Measurements from ENCODE around the gene ADIPOR2. TPM values are rescaled to one million over a fixed set of nuclear protein-coding genes. Genes with fewer than 3 reads are reported as not detected.
"Not testable (repeated sequence)": the region's sequence is repeated elsewhere in the genome, so short reads cannot be mapped to it uniquely, and the experiment has no call there.

ADIPOR2 gene
- total RNA-seq, 1 experiment from 2014 or later: 23.0 TPM

GRCh38 chr12:1808036-1808797 lies 117.3 kb downstream of the ADIPOR2 start:
- Histone ChIP-seq H3K27me3 (ENCODE audit: control insufficient read depth, insufficient read depth, low read length) (no peaks in the 10 kb centered on the region), H3K36me3 (replicated peaks; ENCODE audit: control insufficient read depth, insufficient read depth, low read length) (no peaks in the 10 kb centered on the region), H3K4me3 (ENCODE audit: insufficient read depth, low read depth, low read length) (no peak overlapping the region)
- DNase-seq: peak; percentile 53

DNA sequence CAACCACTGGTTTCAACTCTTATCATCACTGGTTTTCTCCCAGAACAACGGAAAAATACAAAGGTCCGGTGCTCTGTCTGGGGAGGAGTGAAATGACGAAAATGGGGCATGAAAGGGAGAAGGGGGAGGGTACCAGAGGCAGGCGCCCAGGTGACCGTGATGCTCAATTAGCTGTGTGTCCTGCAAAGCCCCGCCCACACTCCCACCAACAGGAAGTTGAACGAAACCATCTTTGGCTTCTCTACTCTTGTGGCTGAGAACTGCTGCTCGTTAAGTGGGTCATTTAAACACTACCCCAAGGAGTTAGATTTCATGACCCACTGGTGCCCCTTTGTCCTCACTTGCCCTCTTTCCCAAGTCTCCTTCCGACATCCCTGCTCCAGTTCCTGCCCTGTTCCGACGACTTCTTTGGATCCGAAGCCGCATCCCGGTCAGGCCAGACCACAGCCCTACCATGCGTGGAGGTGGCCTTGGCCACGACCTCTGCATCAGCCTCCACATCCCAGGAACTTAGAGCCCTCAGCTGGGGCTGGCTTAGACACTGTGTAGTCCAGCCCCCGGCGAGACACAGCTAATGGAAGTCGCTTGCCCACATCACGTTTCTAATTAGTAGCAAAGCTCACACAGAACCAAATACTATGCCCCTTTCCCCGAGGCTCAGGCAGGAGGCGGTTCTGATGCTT lies 118.1 kb downstream of the ADIPOR2 start:
- no peak for DNase-seq
- no peaks in the 10 kb centered on the region for H3K27me3 ChIP-seq (ENCODE audit: control insufficient read depth, insufficient read depth, low read length)
- no peaks in the 10 kb centered on the region for H3K36me3 ChIP-seq (replicated peaks; ENCODE audit: control insufficient read depth, insufficient read depth, low read length)
- no peak overlapping the region for H3K4me3 ChIP-seq (ENCODE audit: insufficient read depth, low read depth, low read length)

- Histone ChIP-seq H3K27me3 (ENCODE audit: control insufficient read depth, insufficient read depth, low read length) (no peaks in the 10 kb centered on the region), H3K36me3 (replicated peaks; ENCODE audit: control insufficient read depth, insufficient read depth, low read length) (no peaks in the 10 kb centered on the region), H3K4me3 (ENCODE audit: insufficient read depth, low read depth, low read length) (no peak overlapping the region)
- no peak for DNase-seq
These were observed 118.8 kb downstream of the ADIPOR2 start for GRCh38 chr12:1809591-1810190.

GRCh38 chr12:1810201-1810930 lies 119.5 kb downstream of the ADIPOR2 start:
- H3K36me3 ChIP-seq (replicated peaks; ENCODE audit: control insufficient read depth, insufficient read depth, low read length): no peaks in the 10 kb centered on the region
- H3K4me3 ChIP-seq (ENCODE audit: insufficient read depth, low read depth, low read length): no peak overlapping the region
- DNase-seq: no peak
- H3K27me3 ChIP-seq (ENCODE audit: control insufficient read depth, insufficient read depth, low read length): no peaks in the 10 kb centered on the region

DNA sequence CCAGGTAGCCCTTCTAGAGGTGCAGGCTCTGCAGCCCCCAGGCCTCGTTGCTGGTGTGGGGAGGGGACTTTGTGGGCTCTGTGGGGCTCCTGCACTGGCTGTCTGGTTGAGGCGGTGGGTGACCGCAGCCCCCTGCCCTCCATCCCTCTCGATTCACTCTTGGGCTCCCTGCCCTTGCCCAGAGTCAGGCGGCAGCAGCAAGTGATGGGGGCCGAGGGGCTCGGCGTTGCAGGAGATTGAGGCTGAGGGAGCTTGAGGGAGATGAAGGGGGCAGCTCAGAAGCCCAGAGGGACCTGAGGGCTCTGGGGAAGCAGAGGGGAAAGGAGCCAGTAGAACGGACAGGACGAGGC lies 120.0 kb downstream of the ADIPOR2 start:
- no peaks in the 10 kb centered on the region for H3K27me3 ChIP-seq (ENCODE audit: control insufficient read depth, insufficient read depth, low read length)
- DNase-seq: no peak
- H3K4me3 ChIP-seq (ENCODE audit: insufficient read depth, low read depth, low read length): no peak overlapping the region
- no peaks in the 10 kb centered on the region for H3K36me3 ChIP-seq (replicated peaks; ENCODE audit: control insufficient read depth, insufficient read depth, low read length)

DNA sequence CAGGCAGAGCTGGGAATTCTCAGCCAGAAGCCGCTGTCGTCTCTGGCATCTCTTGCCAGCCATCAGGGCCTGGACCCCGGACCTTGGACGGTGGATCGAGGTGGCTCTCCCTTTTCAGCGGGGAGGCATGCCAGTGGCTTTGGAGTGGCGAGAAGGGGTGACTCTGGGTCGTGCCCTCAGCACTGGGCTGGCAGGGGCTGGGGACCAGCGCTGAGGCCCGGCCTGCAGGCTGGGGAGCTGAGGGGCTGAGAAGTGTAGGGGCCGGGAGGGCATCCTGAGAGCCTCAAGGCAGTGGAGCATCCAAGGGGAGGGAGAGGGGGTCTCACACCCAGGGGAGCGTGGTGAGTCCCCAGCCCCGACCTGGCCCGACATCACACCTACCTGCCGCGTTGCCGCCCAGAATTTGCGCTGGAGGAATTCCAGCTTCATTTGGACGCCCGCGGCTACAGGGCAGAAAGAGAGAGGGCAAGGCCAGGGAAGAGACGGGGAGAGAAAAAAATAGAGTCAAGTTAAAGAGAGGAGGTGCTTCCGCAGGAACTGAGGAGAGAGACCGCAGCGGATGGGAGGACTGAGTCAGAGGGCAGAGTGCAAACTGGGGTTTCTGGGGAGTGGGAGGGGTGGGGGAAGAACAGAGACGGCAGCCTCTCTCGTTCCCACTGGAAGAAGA lies 120.5 kb downstream of the ADIPOR2 start:
- Histone ChIP-seq H3K27me3 (ENCODE audit: control insufficient read depth, insufficient read depth, low read length) (no peaks in the 10 kb centered on the region), H3K4me3 (ENCODE audit: insufficient read depth, low read depth, low read length) (no peak overlapping the region), H3K36me3 (replicated peaks; ENCODE audit: control insufficient read depth, insufficient read depth, low read length) (no peaks in the 10 kb centered on the region)
- no peak for DNase-seq

GRCh38 chr12:1811948-1812291 lies 121.0 kb downstream of the ADIPOR2 start:
- no peaks in the 10 kb centered on the region for H3K27me3 ChIP-seq (ENCODE audit: control insufficient read depth, insufficient read depth, low read length)
- no peaks in the 10 kb centered on the region for H3K36me3 ChIP-seq (replicated peaks; ENCODE audit: control insufficient read depth, insufficient read depth, low read length)
- no peak overlapping the region for H3K4me3 ChIP-seq (ENCODE audit: insufficient read depth, low read depth, low read length)
- no peak for DNase-seq

DNA sequence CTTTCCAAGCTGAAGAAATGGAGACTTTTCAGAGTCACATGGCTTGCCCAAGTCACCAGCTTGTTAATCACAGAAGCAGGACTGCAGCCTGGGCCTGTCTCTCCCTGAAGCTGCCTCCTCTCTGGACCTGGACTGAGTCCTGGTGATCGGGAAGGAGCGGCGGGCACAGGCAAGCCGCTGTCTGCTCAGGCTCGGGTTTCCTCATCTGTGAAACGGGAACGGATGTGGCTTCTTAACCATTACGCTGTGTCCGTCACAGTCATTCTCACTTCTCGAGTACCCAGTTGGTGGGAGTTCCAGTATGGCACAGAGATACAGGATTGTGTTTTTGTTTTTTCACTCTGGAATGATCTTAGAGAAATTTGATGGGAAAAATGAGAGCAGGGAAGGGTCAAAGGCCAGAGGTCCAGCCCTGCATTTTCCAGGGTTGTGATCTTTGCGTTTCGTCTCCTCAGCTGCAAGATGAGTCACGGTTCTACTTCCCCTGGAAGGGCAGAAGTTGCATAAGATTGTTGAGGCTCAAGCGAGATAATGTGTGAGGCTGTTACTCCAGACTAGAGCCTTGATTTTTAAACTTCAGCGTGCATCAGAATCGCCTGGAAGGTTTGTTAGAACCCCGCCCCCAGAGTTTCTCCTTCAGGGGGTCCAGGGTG lies 121.9 kb downstream of the ADIPOR2 start:
- H3K36me3 ChIP-seq (replicated peaks; ENCODE audit: control insufficient read depth, insufficient read depth, low read length): no peaks in the 10 kb centered on the region
- no peak for DNase-seq
- no peak overlapping the region for H3K4me3 ChIP-seq (ENCODE audit: insufficient read depth, low read depth, low read length)
- H3K27me3 ChIP-seq (ENCODE audit: control insufficient read depth, insufficient read depth, low read length): no peaks in the 10 kb centered on the region

GRCh38 chr12:1814266-1814665 lies 123.4 kb downstream of the ADIPOR2 start:
- H3K36me3 ChIP-seq (replicated peaks; ENCODE audit: control insufficient read depth, insufficient read depth, low read length): no peaks in the 10 kb centered on the region
- no peak for DNase-seq
- H3K4me3 ChIP-seq (ENCODE audit: insufficient read depth, low read depth, low read length): no peak overlapping the region
- H3K27me3 ChIP-seq (ENCODE audit: control insufficient read depth, insufficient read depth, low read length): peaks cover 1% of the 10 kb centered on the region

DNA sequence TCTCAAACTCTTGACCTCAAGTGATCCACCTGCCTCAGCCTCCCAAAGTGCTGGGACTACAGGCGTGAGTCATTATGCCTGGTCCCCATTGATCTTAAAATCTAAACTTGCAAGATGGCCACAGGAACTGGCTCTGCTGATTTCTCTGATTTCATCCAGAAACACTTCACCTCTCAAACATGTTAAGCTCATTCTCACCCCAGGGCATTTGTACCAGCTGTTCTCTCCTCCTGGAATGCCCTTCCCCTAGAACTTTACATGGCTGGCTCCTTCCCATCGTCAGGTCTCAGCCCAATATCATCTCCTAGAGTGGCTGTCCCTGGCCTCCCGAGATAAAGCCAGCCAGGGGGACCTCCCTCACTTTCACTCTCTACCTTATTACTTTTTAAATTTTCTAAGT lies 124.2 kb downstream of the ADIPOR2 start:
- H3K27me3 ChIP-seq (ENCODE audit: control insufficient read depth, insufficient read depth, low read length): peaks cover 9% of the 10 kb centered on the region
- no peak for DNase-seq
- no peak overlapping the region for H3K4me3 ChIP-seq (ENCODE audit: insufficient read depth, low read depth, low read length)
- H3K36me3 ChIP-seq (replicated peaks; ENCODE audit: control insufficient read depth, insufficient read depth, low read length): no peaks in the 10 kb centered on the region

- Histone ChIP-seq H3K27me3 (ENCODE audit: control insufficient read depth, insufficient read depth, low read length) (peaks cover 19% of the 10 kb centered on the region), H3K36me3 (replicated peaks; ENCODE audit: control insufficient read depth, insufficient read depth, low read length) (no peaks in the 10 kb centered on the region), H3K4me3 (ENCODE audit: insufficient read depth, low read depth, low read length) (no peak overlapping the region)
- DNase-seq: no peak
These were observed 125.2 kb downstream of the ADIPOR2 start for GRCh38 chr12:1815814-1816729.

- Histone ChIP-seq H3K27me3 (ENCODE audit: control insufficient read depth, insufficient read depth, low read length) (peaks cover 25% of the 10 kb centered on the region), H3K4me3 (ENCODE audit: insufficient read depth, low read depth, low read length) (no peak overlapping the region), H3K36me3 (replicated peaks; ENCODE audit: control insufficient read depth, insufficient read depth, low read length) (no peaks in the 10 kb centered on the region)
- no peak for DNase-seq
These were observed 126.0 kb downstream of the ADIPOR2 start for GRCh38 chr12:1816730-1817348.

DNA sequence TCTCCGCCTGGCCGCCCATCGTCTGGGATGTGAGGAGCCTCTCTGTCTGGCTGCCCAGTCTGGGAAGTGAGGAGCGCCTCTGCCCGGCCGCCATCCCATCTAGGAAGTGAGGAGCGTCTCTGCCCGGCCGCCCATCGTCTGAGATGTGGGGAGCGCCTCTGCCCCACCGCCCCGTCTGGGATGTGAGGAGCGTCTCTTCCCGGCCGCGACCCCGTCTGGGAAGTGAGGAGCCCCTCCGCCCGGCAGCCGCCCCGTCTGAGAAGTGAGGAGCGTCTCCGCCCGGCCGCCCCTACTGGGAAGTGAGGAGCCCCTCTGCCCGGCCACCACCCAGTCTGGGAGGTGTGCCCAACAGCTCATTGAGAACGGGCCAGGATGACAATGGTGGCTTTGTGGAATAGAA lies 127.1 kb downstream of the ADIPOR2 start:
- not testable (repeated sequence) for H3K4me3 ChIP-seq (ENCODE audit: insufficient read depth, low read depth, low read length); DNase-seq; H3K36me3 ChIP-seq (replicated peaks; ENCODE audit: control insufficient read depth, insufficient read depth, low read length)
- peaks cover 28% of the 10 kb centered on the region for H3K27me3 ChIP-seq (ENCODE audit: control insufficient read depth, insufficient read depth, low read length)
